Measurements from ENCODE around the gene STK32B. TPM values are rescaled to one million over a fixed set of nuclear protein-coding genes. Genes with fewer than 3 reads are reported as not detected.

STK32B gene
- total and polyA plus RNA-seq, 9 of the 15 experiments (the other 6 are each of a cell fraction or from before 2014, with no cell fraction given): 0.03 to 0.20 (median 0.07) TPM; not detected in 2

GRCh38 chr4:5421416-5421815, 370.1 kb downstream of the STK32B start:
- CTCF ChIA-PET (ENCODE audit: low intra/inter-chr PET ratio): no interaction called here
- no TSS peak for BruUV-seq (replicated peaks)
- TF ChIP-seq FOXO4 (CRISPR knock-in tag; IDR thresholded peaks at IDR 0.05): no peak
- no peak for TF ChIP-seq GMEB1 (CRISPR knock-in tag; IDR thresholded peaks at IDR 0.05)
- no peak for TF ChIP-seq ZNF134 (CRISPR knock-in tag; conservative IDR thresholded peaks at IDR 0.05)
- no peak for TF ChIP-seq THRA (IDR thresholded peaks at IDR 0.05)
- TF ChIP-seq ZC3H8 (IDR thresholded peaks at IDR 0.05): no peak
- TF ChIP-seq ZBTB34 (CRISPR knock-in tag; IDR thresholded peaks at IDR 0.05): no peak
- TF ChIP-seq ZNF57 (CRISPR knock-in tag; IDR thresholded peaks at IDR 0.05): no peak
- no peak for TF ChIP-seq HDAC6 (IDR thresholded peaks at IDR 0.05; ENCODE audit: low read depth, low read length)
- TF ChIP-seq MAZ (CRISPR knock-in tag; conservative IDR thresholded peaks at IDR 0.05 in 1 of 2, IDR thresholded peaks at IDR 0.05 in 1 of 2): no peak
- no peak for TF ChIP-seq ZNF589 (CRISPR knock-in tag; IDR thresholded peaks at IDR 0.05; ENCODE audit: low read depth)
- TF ChIP-seq MBD2 (IDR thresholded peaks at IDR 0.05; ENCODE audit: borderline replicate concordance, low read depth): no peak
- TF ChIP-seq DEAF1 (CRISPR knock-in tag; IDR thresholded peaks at IDR 0.05): no peak
- TF ChIP-seq RBM22 (IDR thresholded peaks at IDR 0.05; ENCODE audit: low read depth, low read length, poor library complexity, severe bottlenecking): no peak
- TF ChIP-seq ZBTB9 (CRISPR knock-in tag; IDR thresholded peaks at IDR 0.05): no peak
- TF ChIP-seq SP1 (CRISPR knock-in tag; IDR thresholded peaks at IDR 0.05): no peak

More at GRCh38 chr4:5421416-5421815, 370.1 kb downstream of the STK32B start:
- Histone ChIP-seq H3K4me2 (ENCODE audit: insufficient read depth, low read length) (no peak overlapping the region), H2AFZ (ENCODE audit: low read depth, low read length) (no peak overlapping the region), H3K27ac (ENCODE audit: extremely low read depth, low read depth, low read length) (no peak overlapping the region), H3K9ac (ENCODE audit: insufficient read depth in 1 of 2, low read depth in 2 of 2, low read length in 2 of 2) (no peak overlapping the region), H3K9me3 (replicated peaks; ENCODE audit: control insufficient read depth, insufficient read depth, low read depth, low read length) (no peaks in the 10 kb centered on the region), H3K36me3 (ENCODE audit: control insufficient read depth, insufficient read depth, low read length) (no peaks in the 10 kb centered on the region), H3K4me3 (no peak overlapping the region), H3K79me2 (ENCODE audit: control insufficient read depth, insufficient read depth, low read length) (no peaks in the 10 kb centered on the region), H3K9me1 (ENCODE audit: control insufficient read depth, insufficient read depth, low read length) (no peaks in the 10 kb centered on the region), H3K27me3 (ENCODE audit: control insufficient read depth in 2 of 2, insufficient read depth in 2 of 2, low read length in 2 of 2) (no peaks in the 10 kb centered on the region), H3K4me1 (replicated peaks in 1 of 2; ENCODE audit: control insufficient read depth in 2 of 2, insufficient read depth in 2 of 2, low read length in 2 of 2) (no peaks in the 10 kb centered on the region), H4K20me1 (replicated peaks; ENCODE audit: control insufficient read depth, insufficient read depth, low read length) (no peaks in the 10 kb centered on the region)
- POLR2A ChIA-PET: no interaction called here
- no peak for FAIRE-seq
- WGBS (ENCODE audit: insufficient coverage, low coverage, missing lambda C conversion rate): 4% methylated on average over 3 of the region's 3 CpGs
- intact Hi-C loops (cut with micrococcal nuclease): no loop called here
- DNase-seq (ENCODE audit: extremely low read depth in 1 of 4, low spot score in 3 of 4): no peak
- in situ Hi-C loops (cut with MboI): no loop called here
- no peak for ATAC-seq
